ENCODE measurements around the gene PSPN.
A peak's percentile ranks its signal among the peaks of the same experiment; 100 is the strongest.

Gene PSPN

DNA sequence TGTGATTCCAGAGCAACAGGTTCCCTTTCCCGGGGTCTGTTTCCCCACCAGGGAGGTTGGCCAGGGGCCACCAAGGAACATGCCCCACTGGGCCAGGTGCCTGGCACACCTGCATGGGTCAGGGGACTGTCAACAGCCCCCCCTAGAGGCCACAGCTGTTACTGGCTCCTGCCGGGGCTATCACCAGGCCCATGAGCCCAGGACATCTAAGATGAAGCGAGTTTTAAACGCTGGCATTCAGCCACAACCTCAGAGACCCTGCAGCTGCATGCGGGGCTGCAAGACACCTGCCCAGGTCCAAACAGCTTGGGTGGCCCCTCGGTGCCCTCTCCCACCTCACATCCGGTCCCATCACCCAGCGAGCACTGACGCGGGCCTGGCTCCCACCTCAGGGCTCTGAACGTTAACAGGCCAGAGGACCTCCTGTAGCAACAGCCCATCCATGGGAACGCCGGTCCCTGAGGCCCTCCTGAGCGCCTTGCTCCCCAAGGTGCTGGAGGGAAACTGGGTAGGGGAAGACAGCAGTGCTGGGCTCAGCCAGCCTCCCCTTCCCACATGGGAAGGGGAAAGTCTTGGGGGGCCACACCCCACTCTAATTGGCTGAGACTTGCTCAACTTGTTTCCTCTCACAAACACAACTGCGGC is 36.8 kb upstream of the PSPN start:
- Histone ChIP-seq H3K4me1 (ENCODE audit: insufficient read depth, poor library complexity, severe bottlenecking) (no peaks in the 10 kb centered on the region), H3K27me3 (ENCODE audit: insufficient read depth, poor library complexity, severe bottlenecking) (no peaks in the 10 kb centered on the region), H3K9me3 (ENCODE audit: severe bottlenecking) (no peaks in the 10 kb centered on the region), H3K4me3 (ENCODE audit: severe bottlenecking) (no peak overlapping the region), H3K27ac (ENCODE audit: poor library complexity, severe bottlenecking) (no peak overlapping the region), H3K36me3 (ENCODE audit: low read depth) (peaks cover 32% of the 10 kb centered on the region)
- TF ChIP-seq, protein P1, sequence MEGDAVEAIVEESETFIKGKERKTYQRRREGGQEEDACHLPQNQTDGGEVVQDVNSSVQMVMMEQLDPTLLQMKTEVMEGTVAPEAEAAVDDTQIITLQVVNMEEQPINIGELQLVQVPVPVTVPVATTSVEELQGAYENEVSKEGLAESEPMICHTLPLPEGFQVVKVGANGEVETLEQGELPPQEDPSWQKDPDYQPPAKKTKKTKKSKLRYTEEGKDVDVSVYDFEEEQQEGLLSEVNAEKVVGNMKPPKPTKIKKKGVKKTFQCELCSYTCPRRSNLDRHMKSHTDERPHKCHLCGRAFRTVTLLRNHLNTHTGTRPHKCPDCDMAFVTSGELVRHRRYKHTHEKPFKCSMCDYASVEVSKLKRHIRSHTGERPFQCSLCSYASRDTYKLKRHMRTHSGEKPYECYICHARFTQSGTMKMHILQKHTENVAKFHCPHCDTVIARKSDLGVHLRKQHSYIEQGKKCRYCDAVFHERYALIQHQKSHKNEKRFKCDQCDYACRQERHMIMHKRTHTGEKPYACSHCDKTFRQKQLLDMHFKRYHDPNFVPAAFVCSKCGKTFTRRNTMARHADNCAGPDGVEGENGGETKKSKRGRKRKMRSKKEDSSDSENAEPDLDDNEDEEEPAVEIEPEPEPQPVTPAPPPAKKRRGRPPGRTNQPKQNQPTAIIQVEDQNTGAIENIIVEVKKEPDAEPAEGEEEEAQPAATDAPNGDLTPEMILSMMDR (IDR thresholded peaks at IDR 0.05; ENCODE audit: poor library complexity, severe bottlenecking), result peak; percentile 34
- DNase-seq (ENCODE audit: low spot score) (no peak), ATAC-seq (ENCODE audit: low read depth) (peak; percentile 48; the same call in 1 of the 3 replicates)

- ATAC-seq (ENCODE audit: low read depth) (0 out of 3 replicates have a peak, but pooled peaks have one; percentile 15), DNase-seq (ENCODE audit: low spot score) (no peak)
- no peak overlapping the region for H3K27ac ChIP-seq (ENCODE audit: poor library complexity, severe bottlenecking)
These were observed 36.3 kb upstream of the PSPN start for GRCh38 chr19:6412061-6412446.

DNA sequence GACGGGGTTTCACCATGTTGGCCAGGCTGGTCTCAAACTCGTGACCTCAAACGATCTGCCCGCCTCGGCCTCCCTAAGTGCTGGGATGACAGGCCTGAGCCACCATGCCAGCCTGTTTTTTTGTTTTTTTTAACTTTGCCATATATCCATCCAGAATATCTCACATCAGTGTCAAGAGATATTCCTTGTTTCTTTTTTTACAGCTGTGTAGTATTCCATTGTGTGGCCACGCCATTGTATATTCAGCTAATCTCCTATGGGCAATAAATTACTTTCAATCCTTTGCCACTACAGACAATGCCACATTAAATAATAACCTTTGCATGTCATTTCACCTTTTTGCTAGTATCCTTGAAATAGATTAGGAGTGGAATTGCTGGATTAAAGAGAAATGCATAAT is 33.6 kb upstream of the PSPN start:
- ATAC-seq (ENCODE audit: low read depth), result no peak

More at GRCh38 chr19:6412061-6412446, 36.3 kb upstream of the PSPN start:
- no peaks in the 10 kb centered on the region for H3K4me1 ChIP-seq (ENCODE audit: insufficient read depth, poor library complexity, severe bottlenecking)
- no peaks in the 10 kb centered on the region for H3K27me3 ChIP-seq (ENCODE audit: insufficient read depth, poor library complexity, severe bottlenecking)
- H3K36me3 ChIP-seq (ENCODE audit: low read depth), result peaks cover 27% of the 10 kb centered on the region
- H3K4me3 ChIP-seq (ENCODE audit: severe bottlenecking), result no peak overlapping the region
- H3K9me3 ChIP-seq (ENCODE audit: severe bottlenecking), result no peaks in the 10 kb centered on the region
- TF ChIP-seq, protein P1 (IDR thresholded peaks at IDR 0.05; ENCODE audit: poor library complexity, severe bottlenecking), result no peak

DNA sequence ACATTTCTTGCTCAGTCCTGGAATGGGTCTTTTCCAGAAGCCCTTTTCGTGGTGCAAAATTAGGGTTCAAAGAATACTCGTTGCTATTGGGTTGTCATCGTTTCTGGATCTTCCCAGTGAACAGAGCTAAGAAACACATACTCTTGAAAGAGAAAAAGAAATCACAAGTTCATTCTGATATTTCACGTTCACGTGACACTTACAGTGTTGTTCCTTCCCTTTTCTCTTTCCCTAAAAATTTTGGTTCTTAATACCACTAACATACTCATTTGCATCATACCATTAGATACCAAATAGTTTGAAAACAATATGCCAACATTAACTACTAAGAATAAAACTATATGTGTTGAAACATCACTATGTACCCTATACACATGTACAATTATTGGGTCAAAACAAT is 30.7 kb upstream of the PSPN start:
- DNase-seq (ENCODE audit: low spot score) (no peak), ATAC-seq (ENCODE audit: low read depth) (no peak)
- Histone ChIP-seq H3K36me3 (ENCODE audit: low read depth) (no peaks in the 10 kb centered on the region), H3K4me3 (ENCODE audit: severe bottlenecking) (no peak overlapping the region), H3K27ac (ENCODE audit: poor library complexity, severe bottlenecking) (no peak overlapping the region), H3K27me3 (ENCODE audit: insufficient read depth, poor library complexity, severe bottlenecking) (no peaks in the 10 kb centered on the region), H3K4me1 (ENCODE audit: insufficient read depth, poor library complexity, severe bottlenecking) (no peaks in the 10 kb centered on the region), H3K9me3 (ENCODE audit: severe bottlenecking) (no peaks in the 10 kb centered on the region)
- TF ChIP-seq, protein P1 (IDR thresholded peaks at IDR 0.05; ENCODE audit: poor library complexity, severe bottlenecking), result no peak

More for the DNA sequence above, 33.6 kb upstream of the PSPN start:
- TF ChIP-seq, protein P1 (IDR thresholded peaks at IDR 0.05; ENCODE audit: poor library complexity, severe bottlenecking), result no peak
- no peaks in the 10 kb centered on the region for H3K27me3 ChIP-seq (ENCODE audit: insufficient read depth, poor library complexity, severe bottlenecking)
- H3K4me3 ChIP-seq (ENCODE audit: severe bottlenecking), result no peak overlapping the region
- H3K4me1 ChIP-seq (ENCODE audit: insufficient read depth, poor library complexity, severe bottlenecking), result no peaks in the 10 kb centered on the region
- no peak for DNase-seq (ENCODE audit: low spot score)
- no peak overlapping the region for H3K27ac ChIP-seq (ENCODE audit: poor library complexity, severe bottlenecking)
- peaks cover 2% of the 10 kb centered on the region for H3K36me3 ChIP-seq (ENCODE audit: low read depth)
- no peaks in the 10 kb centered on the region for H3K9me3 ChIP-seq (ENCODE audit: severe bottlenecking)

Measured in RWPE2 (cell line).